Measurements from ENCODE around the gene OR3A3. TPM values are rescaled to one million over a fixed set of nuclear protein-coding genes. Genes with fewer than 3 reads are reported as not detected.

The OR3A3 gene
- total RNA-seq, 2 donors from 2014 or later = not detected

Other genes with a start within 250 kb of the OR3A3 start
- gene OR1A2, start 213.9 kb upstream of the OR3A3 start, total RNA-seq = not detected
- not detected for gene OR1A1, start 203.7 kb upstream of the OR3A3 start, total RNA-seq
- gene OR3A1, start 113.0 kb upstream of the OR3A3 start, total RNA-seq = 1 to 10 TPM in 1 of 2 donors, not detected in 1; 1.4 TPM
- gene OR3A2, start 25.1 kb upstream of the OR3A3 start, total RNA-seq = under 1 TPM; 0.49 to 0.68 TPM
- gene OR1E1, start 13.0 kb upstream of the OR3A3 start, total RNA-seq = not detected
- not detected for gene OR1E2, start 22.5 kb downstream of the OR3A3 start, total RNA-seq
- not detected for gene SPATA22, start 60.4 kb downstream of the OR3A3 start, total RNA-seq
- gene ASPA, start 64.6 kb downstream of the OR3A3 start, total RNA-seq = 1 to 10 TPM; 1.4 to 2.6 TPM
- under 1 TPM in 1 of 2 donors, not detected in 1; 0.56 TPM for gene TRPV3, start 146.4 kb downstream of the OR3A3 start, total RNA-seq
- 1 to 10 TPM; 5.8 to 7.0 TPM for gene TRPV1, start 198.0 kb downstream of the OR3A3 start, total RNA-seq
- gene SHPK, start 224.9 kb downstream of the OR3A3 start, total RNA-seq = 10 to 100 TPM; 10.5 to 16.1 TPM
- gene CTNS, start 225.4 kb downstream of the OR3A3 start, total RNA-seq = 10 to 100 TPM in 1 of 2 donors, 1 to 10 TPM in 1; 6.6 to 23.3 TPM